Cardiac fibroblast (primary cell): Measurements from ENCODE around the gene CD2BP2.
"Not testable (repeated sequence)": the region's sequence is repeated elsewhere in the genome, so short reads cannot be mapped to it uniquely, and the experiment has no call there.

Experiments used
- DNase-seq, 2 donors: peaks; one replicate each; pipeline versions ENCODE4 v3.0.0 to v3.0.0-alpha.2; 2010; ENCODE audit warnings: low read depth in 2 of 2
- H3K4me3 ChIP-seq, 2 donors: replicated peaks in 1 of 2; 1 replicate in 1 of 2; 2 replicates in 1 of 2; pipeline ENCODE4 v1.5.1; 2011; ENCODE audit warnings: low read depth in 2 of 2, low read length in 2 of 2, mild to moderate bottlenecking in 2 of 2, moderate library complexity in 1 of 2
- TF ChIP-seq, protein P1 (sequence below): IDR thresholded peaks from one replicate; pipeline ENCODE4 v1.5.1; 2011; ENCODE audit warnings: low read depth, mild to moderate bottlenecking, low read length, inconsistent platforms

Gene CD2BP2

DNA sequence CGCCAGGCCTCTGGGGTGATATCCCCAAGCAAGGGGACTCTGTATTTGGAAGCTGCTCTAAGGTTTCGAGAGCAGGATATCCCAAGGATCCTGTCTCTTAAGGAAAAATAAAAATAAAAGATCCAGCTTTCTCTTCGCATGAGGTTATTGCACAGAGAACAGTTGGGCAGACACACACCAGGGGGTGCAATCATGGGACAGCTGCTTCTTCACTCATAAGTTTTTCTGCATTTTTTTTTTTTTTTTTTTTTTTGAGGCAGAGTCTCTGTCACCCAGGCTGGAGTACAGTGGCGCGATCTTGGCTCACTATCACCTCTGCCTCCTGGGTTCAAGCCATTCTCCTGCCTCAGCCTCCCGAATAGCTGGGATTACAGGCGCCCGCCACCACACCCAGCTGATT, 13.1 kb downstream of the CD2BP2 start:
- TF ChIP-seq, protein P1, sequence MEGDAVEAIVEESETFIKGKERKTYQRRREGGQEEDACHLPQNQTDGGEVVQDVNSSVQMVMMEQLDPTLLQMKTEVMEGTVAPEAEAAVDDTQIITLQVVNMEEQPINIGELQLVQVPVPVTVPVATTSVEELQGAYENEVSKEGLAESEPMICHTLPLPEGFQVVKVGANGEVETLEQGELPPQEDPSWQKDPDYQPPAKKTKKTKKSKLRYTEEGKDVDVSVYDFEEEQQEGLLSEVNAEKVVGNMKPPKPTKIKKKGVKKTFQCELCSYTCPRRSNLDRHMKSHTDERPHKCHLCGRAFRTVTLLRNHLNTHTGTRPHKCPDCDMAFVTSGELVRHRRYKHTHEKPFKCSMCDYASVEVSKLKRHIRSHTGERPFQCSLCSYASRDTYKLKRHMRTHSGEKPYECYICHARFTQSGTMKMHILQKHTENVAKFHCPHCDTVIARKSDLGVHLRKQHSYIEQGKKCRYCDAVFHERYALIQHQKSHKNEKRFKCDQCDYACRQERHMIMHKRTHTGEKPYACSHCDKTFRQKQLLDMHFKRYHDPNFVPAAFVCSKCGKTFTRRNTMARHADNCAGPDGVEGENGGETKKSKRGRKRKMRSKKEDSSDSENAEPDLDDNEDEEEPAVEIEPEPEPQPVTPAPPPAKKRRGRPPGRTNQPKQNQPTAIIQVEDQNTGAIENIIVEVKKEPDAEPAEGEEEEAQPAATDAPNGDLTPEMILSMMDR, result peak; percentile 7
- H3K4me3 ChIP-seq, result not testable (repeated sequence)

DNA sequence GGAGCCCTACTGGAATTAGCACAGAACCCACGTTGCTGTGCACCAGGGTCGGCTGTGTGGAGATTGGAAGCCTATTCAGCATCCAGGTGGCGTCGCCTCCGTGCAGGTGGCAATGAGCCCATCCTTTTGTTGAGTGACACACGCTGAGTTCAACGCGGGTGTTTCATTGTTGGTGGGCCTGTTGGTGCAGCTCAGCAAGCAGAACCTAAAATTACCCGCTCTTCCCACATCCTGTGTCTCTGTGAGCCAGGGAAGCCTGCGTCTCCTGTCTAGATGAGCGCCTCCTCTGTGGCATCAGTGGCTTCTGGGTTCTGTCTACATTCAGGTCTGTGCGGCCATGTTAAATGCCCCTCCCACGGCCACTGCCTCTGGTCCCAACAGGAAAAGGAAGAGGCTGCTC, 14.5 kb downstream of the CD2BP2 start:
- TF ChIP-seq, protein P1, result no peak
- H3K4me3 ChIP-seq, result no peak overlapping the region
- DNase-seq, result no peak

More for the DNA sequence above, 13.1 kb downstream of the CD2BP2 start:
- DNase-seq, result peak in 1 of 2 donors; percentile 14

DNA sequence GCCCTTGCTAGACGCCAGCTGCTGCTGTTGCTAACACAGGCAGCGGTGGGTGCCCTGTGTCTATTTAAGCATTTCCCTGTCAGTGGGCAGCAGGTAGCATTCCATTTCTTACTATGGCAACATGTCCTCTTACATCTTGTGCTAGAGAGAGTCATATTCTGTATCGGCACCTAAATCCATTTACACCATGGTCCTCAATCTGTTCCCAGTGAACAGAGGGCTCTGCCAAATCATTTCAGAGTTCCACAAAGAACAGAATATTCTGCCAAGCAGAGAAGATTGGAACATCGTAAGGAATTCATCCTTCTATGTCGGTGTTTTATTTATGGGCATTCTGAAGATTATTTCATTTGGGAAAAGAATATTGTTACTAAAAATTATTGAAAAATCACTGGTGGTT, 16.4 kb downstream of the CD2BP2 start:
- DNase-seq, H3K4me3 ChIP-seq: not testable (repeated sequence)

GRCh38 chr16:30337964-30338357, 17.1 kb downstream of the CD2BP2 start:
- not testable (repeated sequence) for H3K4me3 ChIP-seq, DNase-seq

DNA sequence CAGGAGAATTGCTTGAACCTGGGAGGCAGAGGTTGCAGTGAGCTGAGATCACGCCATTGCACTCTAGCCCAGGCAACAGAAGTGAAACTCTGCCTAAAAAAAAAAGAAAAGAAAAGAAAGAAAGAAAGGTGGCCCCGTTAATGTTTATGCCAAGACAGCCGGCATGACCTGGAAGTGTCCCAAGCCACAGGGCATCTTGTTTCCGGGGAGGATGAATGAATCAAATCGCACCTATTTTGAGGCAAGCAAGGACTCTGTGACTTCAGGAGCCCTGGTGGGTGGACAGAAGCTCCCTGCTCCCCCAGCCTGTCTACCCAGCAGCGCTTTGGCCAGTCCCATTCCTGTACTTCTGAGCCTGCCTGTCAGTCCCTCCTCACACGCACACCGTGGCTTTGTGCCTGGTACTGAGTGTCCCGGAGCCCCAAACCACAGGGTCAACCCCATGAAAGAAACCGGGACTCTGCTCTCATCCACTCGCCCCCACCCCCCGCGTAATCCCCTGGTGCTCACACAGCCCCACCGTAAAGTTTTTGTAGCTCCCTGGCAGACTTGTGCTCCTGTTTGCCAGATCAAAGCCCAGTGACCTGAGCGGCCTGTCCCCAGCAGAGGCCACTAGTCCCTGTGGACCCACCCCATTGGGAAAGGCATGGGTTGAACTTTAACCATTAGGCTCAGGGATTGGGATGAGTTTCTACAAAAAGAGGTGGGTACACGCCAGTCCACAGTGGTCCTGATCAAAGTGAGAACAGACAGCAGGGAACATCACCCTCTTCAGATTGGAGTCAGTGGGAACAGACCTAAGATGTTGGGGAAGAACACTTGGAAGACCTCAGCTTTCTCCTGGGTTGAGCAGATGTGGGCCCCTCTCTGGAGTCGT, 19.3 kb downstream of the CD2BP2 start:
- H3K4me3 ChIP-seq, result peak overlapping the region; percentile 37 to 70
- peak; percentile 37 to 44 for DNase-seq
- TF ChIP-seq, protein P1, result no peak

DNA sequence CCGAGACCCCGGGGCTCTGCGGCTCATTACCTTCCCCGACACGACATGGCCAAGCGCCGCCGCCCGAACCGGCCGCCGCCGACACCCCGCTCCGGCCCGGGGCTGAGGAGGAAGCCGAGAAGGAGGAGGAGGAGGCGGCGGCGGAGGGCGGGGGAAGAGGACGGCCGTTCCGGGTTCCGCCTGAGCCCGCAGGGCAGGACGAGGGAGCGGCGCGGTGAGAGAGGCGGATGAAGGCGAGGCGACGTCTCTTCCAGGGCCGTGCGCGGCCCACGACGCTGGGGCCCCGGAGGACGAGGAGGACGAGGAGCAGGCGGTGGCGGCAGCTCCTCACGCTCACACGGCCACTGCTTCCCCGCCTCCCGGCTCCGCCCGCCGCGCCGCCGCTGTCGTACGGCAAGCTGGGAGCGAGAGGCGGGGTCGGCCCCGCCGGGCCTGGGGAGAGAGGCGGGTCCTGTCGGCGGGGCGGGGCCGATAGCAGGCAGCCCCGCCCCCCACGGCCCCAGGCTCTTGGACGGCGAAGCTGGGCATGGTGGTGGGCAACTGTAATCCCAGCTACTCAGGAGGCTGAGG, 20.0 kb downstream of the CD2BP2 start:
- peak overlapping the region; percentile 52 to 70 for H3K4me3 ChIP-seq
- DNase-seq, result peak; percentile 71 to 81

GRCh38 chr16:30334473-30334989, 20.6 kb downstream of the CD2BP2 start:
- peak overlapping the region; percentile 52 to 70 for H3K4me3 ChIP-seq

GRCh38 chr16:30324220-30324619, 30.9 kb downstream of the CD2BP2 start:
- not testable (repeated sequence) for DNase-seq, H3K4me3 ChIP-seq

More at GRCh38 chr16:30334473-30334989, 20.6 kb downstream of the CD2BP2 start:
- DNase-seq, result peak; percentile 78 to 83

- H3K4me3 ChIP-seq, result not testable (repeated sequence)
Measured at GRCh38 chr16:30318647-30319046, 36.5 kb downstream of the CD2BP2 start.

GRCh38 chr16:30310937-30311336, 44.2 kb downstream of the CD2BP2 start:
- H3K4me3 ChIP-seq, DNase-seq: not testable (repeated sequence)

More at GRCh38 chr16:30318647-30319046, 36.5 kb downstream of the CD2BP2 start:
- DNase-seq, result not testable (repeated sequence)

GRCh38 chr16:30309255-30309654, 45.9 kb downstream of the CD2BP2 start:
- DNase-seq, H3K4me3 ChIP-seq: not testable (repeated sequence)
